NCI-H1436 treated with DMSO at 0.1 percent for 48 hours (cell line): Measurements from ENCODE around the gene SETD4.
A peak's percentile ranks its signal among the peaks of the same experiment; 100 is the strongest.

Experiments used
- DNase-seq: peaks from one replicate; lab custom pipeline; 2025; lab: John Stamatoyannopoulos, UW

The SETD4 gene

DNA sequence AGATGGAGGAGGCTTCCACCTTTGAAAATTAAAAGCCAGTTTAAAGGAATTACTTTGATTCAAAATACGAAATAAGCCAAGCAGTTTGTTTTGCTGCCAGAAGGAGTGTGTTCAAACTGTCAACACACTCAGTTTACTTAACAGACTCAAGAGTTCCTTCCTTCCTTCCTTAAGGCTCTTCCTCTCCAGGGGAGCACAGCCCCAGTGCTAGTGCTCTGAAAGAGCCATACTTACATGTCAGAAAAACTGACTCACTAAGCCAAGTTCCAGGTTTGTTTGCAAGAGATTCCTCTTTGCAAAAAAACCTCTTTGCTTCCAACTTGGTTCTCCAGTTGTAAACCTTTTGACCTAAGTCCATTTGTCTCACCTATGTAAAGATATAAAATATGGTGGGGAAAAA, 14.3 kb downstream of the SETD4 start:
- DNase-seq = no peak

DNA sequence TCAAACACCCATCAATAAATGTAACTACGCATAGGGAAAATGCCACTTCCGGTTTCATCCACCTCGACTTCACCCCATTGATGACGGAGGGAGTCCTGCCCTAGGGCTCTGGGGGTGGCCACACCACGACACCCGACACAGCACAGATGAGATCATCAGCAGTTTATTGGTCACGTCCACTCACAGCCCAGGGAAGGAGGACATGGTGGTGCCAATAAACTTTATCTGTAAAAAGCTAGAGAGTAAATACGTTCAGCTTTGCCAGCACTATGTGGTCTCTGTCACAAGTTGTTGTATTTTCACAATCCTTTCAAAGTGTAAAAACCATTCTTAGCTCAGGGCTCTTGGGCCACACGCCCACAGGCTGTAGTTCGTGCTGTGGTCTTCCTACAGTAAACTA, 16.3 kb downstream of the SETD4 start:
- no peak for DNase-seq

DNA sequence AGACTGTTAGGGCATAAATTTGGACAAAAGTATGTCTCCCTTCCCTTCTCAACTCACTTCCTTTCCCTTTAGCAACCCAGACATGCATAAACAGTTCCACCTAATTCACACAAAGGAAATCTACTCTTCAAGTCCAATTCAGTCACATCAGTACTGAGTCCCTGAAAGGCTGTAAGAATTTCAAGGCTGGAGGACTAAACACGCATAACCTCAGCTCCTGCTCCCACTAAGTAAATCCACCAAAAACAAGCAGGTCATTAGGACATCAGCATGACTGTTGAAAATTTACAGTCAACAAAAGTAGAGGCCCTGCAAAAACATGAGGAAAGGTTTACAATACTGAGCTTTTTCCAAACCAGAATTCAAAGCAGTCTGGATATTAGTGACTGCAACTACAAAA, 18.4 kb downstream of the SETD4 start:
- DNase-seq = no peak

DNA sequence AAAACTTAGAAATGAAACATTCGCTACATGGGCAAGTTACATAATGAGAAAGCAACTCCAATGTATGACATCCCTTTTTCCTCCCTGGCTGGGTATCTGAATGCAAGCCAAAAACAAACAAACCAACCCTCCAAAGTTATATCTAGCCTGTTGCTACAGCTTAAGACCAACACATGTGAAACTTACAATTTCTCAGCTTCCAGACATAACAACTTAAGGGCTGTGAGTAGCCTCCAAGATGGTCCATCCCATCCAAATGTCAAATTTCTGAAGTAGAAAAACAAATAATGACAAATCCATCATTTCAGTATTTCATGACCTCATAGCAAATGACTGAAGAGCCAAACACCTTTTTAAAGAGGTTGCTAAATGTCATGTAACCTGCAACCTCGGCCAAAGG, 19.9 kb downstream of the SETD4 start:
- DNase-seq = no peak

DNA sequence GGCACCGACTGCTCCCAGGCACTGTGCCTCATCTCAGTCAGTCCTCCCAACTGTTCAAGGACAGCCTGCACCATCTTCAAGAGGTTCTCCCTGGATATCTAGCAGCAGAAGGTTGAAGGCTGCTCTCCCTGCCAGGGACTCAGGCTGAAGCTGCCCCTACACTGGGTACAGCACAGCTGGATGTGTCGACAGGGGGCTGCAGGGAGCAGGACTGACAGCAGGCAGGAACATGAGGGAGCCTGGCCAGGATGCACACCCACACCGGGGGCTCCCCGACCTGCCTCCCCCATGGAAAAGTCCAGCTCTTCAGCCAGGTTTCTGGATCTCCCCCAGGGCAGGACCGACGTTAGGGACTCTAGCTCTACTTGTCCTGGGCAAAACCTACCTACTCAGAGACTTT, 20.5 kb downstream of the SETD4 start:
- no peak for DNase-seq

DNA sequence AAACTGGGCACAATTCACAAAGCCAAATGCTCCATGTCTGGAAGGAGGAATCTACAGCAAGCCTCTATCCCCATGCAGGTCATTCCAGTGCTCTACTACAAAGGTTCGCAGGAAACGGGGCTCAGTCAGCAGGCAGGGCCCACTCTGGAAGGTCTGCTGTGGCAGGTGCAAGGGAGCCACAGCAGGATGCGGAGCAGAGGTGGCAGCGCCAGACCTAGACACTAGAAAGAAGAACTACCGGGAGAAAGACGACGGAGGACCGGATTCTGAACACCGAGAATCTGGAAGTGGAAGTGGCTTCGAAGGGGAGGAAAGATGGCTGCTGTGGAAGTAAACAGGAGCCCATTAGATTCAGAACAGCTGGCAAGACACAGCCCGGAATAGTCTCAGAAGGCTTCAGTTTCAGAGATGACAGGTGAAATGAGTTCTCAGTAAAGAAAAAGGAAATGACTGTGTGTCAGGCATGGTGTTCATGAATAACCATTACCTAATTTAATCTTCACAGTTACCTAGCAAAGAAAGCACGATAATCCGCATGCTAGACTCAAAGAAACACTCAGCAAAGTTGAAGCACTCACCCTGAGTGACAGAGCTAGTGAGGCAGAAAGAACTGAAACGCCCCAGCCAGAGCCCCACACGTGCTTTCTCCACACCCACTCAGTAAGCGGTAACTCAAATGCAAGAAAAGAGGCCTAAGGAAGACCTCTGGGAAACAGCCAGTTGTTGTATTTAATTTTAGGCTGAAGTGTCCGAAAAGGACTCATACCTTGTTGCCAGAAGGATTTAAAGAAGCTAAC, 21.4 kb downstream of the SETD4 start:
- DNase-seq = no peak

DNA sequence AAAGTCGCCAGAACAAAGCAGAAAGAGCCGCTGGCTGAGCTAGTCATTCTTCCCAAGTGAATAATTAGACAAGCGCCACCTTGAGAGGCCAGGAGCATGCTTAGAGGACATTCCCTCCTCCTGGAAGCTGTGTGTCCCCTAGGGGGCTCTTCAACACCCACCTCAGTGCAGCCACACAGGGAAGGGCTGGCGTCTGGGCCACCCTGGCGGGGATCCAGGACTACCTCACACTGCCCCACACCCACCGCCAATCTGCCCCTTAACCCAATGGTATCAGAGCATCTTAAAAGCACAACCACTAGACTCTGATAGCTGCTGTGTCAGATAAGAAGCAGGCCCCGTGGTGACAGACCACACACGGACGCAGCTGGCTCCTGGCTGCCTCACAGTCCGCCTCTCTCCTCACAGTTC, 24.9 kb downstream of the SETD4 start:
- no peak for DNase-seq

DNA sequence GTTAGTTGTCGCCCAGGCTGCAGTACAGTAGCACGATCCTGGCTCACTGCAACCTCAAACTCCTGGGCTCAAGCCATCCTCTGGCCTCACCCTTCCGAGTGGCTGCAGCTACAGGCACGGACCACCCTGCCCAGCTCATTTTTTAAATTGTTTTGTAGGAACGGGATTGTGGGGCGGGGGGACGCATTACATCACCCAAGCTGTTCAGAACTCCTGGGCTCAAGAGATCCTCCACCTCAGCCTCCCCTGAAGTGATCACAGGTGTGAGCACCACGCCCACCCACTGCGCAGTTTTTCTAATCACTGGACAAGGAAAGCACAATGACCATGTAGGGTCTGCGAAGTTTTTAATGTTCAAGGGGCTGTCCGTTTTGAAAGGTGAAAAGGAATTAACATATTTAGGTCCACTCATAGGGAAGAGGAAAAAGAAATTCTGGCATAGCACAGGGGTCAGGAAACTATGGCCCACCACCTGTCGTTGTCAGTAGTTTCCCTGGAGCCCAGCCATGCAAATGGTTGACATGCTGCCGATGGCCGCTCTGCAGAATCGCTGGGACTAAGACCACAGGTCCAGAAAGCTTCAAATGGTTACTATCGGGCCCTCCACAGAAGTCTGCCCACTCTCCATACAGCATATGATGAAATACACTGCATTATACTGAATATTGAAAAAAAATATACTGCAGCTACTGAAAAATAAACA, 26.0 kb downstream of the SETD4 start:
- DNase-seq = no peak

DNA sequence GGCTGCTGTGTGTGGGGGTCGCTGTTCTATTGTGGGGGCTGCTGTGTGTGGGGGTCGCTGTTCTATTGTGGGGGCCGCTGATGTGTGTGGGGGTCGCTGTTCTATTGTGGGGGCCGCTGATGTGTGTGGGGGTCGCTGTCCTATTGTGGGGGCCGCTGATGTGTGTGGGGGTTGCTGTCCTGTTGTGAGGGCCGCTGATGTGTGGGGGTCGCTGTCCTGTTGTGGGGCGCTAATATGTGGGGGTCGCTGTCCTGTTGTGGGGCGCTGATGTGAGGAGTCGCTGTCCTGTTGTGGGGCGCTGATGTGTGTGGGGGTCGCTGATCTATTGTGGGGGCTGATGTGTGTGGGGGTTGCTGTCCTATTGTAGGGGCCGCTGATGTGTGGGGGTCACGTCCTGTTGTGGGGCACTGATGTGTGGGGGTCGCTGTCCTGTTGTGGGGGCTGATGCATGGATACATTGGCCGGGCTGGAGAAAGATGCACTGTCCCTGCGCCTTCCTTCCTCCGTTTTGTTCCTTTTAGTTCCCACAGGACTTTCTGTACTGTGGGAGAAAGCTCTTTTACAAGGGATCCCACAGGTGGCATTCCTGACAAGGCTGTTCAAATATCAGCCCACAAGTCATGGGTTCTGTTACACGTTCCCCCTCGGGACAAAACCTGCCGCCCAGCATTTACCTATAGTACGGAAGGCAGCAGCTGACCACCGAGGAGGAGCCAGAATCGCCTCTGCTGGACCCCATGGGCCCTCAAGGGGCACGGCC, 27.5 kb downstream of the SETD4 start:
- DNase-seq = no peak

DNA sequence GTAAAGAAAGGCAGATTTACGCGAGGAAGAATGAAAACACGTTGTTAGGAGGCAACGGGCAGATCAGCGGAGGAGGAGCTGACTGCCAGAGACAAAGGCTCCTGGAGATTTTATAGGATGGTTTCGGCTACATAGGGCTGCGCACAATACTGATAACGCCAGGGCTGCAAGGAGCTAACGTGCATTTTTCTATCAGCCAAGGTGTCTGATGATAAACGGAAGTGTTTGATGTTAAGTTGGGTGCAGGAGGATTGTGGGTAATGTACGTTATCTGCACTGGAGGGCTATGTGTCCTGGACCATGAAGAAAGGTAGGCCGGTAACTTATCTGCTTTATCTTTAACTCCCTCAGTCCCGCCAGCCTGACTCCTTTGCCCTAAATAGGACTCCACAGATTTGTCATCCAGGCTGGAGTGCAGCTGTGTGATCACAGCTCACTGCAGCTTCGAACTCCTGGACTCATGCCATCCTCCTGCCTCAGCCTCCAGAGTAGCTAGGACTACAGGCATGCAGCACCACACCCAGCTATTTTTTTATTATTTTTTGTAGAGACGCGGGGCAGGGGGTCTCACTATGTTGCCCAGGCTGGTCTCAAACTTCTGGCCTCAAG, 29.6 kb downstream of the SETD4 start:
- DNase-seq = no peak

DNA sequence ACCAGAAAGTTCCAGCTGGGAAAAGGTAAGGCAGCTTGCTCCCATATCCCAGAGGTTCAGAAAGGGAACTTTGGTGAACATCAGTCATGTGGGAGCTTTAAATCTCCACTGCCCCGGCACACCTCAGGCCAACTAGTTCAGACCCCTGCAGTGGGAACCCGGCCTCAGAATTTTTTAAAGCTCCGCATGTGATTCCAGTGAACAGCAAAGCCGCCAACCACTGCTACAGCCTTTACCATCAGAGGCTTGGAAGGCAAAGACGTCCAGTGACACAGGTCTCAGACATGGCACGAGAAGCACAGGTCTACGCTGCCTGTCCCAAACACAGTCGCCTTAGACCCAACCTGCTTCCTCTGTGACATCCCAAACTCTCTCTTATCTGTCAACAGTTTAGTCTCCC, 31.0 kb downstream of the SETD4 start:
- DNase-seq = no peak

DNA sequence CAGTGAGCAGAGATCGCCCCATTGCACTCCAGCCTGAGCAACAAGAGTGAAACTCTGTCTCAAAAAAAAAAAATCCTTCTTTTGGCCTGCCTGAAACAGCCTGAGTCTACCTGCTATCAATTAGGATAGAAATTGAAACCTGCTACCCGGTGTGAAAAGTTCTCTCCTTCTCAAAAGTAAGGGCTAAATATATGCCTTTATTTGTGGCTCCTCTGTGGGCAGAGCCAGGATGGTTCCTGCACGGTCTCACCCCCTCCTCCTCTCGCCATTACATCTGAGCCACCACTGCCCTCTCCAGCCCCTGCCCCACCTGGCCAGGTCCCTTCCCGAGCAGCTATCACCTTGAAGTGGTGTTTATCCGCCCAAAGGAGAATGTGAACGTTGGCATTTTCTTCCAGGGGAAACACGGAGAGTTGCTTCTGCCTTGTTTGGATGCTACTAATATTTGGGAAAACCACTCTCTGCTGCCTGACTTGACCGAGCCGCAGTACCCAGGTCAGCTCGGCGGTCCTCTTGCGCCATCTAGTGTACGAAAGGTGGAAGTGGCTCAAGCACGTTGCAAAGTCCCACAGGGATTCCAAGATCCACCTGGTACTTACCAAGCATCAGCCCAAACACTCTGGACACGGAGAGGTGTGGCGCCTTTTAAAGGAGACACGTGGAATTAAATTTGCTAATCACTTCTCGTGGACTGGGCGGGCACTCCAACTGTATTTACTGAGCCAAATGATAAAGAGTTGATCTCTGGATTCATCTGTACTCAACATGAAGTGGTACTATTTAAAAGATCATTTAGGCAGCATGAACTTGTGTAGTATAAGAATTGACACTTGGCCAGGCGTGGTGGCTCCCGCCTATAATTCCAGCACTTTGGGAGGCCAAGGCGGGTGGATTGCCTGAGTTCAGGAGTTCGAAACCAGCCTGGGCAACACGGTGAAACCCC, 31.9 kb downstream of the SETD4 start:
- peak; percentile 10 for DNase-seq

DNA sequence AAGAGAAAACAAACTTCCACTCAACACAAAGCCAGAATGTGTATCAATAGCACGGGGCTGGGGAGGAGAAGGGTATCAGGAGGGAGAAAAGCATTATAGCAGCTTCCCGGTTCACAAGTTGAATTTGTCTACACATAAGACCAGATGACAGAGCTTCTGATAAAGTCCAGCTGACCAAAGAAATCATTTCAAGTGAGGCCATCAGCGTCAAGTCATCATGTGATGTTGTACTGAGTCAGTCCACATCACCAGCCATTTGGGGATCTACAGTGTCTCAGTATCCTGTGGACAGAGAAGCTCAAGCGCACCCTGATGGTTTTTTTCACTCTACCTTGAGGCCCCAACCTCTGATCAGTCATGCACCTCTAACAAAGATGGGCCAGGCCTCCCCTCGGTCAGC, 33.0 kb downstream of the SETD4 start:
- DNase-seq = no peak

DNA sequence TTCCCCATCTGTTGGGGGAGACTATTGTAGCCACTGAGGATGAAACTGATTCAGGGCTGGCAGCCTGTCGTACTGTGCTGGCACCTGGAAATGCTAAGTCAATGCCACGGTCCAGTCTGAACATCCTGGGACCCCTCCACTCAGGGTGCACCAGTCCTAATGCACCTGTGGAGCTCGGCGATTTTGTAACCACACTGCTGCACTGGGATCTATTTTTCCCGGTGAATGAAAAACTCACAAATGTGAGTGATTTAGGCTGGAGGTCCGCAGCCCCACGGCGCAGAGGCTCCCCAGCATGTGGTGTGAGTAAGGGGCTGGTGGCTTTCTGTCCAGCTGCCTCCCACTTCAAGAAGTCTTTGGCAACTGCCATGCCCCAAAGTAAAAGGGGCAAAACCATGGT, 35.5 kb downstream of the SETD4 start:
- DNase-seq = no peak

DNA sequence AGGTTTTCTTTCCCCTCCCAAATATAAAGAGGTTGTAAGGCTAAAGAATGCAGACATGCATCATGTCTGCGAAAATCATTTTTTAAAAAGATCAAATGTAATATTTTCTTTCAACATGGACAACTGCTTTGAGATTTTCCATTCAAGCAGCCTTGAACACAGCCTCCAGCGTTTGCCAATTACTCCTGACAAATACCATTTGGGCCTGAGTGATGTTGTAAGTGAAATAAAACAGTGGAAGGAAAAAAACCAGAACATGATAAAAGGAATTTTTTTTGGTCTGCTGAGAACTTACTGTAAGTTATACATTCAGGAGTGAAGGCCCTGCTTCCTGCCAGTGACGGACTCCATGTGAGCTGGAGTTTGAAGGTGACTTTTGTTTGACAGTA, 37.2 kb downstream of the SETD4 start:
- DNase-seq = no peak

DNA sequence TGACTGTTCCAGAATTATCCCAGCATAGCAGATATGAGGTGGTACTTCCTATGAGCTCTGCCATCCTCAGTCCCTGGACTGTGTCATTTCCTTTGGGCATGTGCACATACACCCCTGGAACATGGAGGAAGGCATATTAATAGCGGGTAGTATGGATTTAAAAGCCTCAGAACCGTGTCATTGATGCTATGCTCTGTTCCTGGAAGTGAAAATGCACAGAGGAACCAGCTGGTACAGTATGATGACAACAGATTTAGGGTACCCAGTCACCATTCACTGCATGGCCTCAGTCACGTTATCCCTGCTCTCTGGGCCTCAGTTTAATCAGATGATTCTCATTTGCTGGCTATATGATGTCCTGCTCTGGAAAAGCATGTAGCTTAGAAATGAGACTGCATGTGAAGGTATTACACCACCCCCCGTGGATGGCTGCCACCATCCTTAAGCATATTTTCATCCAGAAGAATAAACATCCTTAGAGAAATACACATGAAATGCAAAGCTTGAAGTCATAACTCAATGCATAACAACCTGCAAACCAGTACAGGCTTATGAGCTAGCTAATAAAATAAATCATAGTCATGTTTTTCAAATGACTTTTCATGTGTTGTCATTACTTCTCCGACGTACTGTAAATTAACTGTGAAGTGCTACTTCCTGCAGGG, 37.8 kb downstream of the SETD4 start:
- DNase-seq = no peak

DNA sequence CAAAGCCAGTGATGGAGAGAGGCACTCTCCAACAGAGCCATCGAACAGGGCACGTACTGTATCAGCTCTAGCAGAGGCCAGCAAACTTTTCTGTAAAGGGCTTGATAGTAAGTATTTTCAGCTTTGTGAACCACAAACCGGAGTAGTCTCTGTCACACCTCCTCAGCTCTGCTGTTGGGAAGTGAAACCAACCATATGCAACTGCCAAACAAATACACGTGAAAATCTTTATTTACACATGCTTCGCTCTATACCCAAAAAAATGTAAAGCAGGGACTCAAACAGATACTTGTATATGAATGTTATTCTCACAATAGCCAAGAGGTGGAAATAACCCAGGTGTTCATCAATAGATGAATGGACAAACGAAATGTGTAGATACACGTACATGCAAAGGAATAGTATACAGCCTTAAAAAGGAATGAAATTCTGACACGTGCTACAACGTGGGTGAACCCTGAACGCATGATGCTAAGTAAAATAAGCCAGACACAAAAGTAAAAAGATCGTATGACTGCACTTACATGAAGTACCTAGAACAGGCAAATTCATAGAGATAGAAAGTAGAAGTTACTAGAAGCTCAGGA, 39.0 kb downstream of the SETD4 start:
- DNase-seq = no peak

DNA sequence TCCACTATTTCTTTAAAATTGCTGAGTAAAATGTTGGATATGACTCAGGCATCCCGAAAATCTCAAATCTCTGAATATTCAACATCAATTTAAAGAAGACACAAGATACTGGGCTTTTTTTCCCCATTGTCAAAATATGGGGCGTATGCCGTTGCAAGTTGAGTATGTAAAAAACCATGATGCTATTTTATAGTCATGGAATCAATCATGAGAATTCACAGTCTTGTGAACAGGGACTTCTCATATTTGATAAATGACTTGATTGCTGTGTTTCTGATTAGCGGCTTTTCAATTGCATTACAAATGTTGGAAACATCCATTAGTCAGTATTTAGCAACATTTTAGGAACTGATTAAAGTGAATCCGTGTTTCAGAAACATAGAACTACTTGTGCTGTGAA, 45.3 kb downstream of the SETD4 start:
- DNase-seq = no peak

DNA sequence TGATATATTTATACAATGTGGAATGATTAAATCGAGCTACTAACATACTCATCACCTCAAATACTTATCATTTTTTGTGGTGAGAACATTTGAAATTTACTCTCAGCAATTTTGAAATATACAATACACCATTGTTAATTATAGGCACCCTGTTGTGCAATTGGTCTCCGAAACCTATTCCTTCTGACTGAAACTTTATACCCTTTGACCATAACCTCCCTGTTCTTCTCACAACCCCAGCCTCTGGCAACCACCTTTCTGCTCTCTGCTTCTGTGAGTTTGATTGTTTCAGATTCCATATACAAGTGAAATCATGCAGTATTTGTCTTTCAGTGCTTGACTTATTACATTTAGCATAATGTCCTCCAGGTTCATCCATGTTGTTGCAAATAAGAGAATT, 49.5 kb downstream of the SETD4 start:
- DNase-seq = no peak

DNA sequence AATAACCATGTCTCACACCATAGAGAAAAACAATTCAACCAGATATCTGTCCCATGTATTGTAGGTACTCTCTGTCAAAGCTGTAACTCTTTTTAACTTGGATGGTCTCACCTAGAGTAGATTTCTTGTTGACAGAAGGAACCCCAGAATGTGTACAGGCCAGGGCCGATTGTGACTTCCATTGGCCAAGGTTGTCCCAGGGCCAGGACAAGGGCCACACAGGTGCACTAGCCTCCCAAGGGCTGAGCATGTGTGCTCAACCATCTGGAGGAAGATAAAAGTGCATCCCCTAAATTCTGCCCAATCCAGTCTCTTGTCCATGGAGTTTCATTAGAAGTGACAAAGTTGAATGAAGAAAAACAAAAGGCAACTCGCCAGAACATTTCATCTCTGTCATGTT, 51.8 kb downstream of the SETD4 start:
- DNase-seq = no peak
